GM21367 (cell line): ENCODE results near the gene TMEM44.
"Not testable (repeated sequence)": the region's sequence is repeated elsewhere in the genome, so short reads cannot be mapped to it uniquely, and the experiment has no call there.

Source experiments
- ATAC-seq: cut with Tn5 transposase; IDR thresholded peaks from one replicate; pipeline ENCODE4 v1.9.1; 2021; ENCODE audit not compliant: unreplicated experiment

Gene TMEM44

GRCh38 chr3:194612221-194612620 lies 21.0 kb downstream of the TMEM44 start:
- ATAC-seq: no peak

DNA sequence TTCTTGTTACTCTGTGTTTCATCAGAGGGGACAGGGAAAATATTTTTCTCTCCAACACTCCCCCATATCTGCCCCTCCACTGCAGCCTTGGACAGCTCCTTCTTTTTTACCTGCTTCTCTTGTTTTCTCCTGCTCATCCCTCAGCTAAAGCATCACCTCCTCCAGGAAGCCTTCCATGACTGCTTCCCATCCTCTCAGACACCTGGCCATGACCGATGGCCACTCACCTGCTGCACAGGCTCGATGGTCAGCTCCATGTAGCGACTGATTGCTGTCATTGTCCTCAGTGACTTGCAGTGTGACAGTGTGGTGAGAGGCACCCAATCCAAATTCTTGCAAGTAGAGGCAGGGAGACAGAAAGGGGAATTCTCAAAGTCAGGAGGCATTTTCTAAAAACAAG lies 22.5 kb downstream of the TMEM44 start:
- ATAC-seq: no peak

GRCh38 chr3:194609601-194610000 lies 23.6 kb downstream of the TMEM44 start:
- ATAC-seq: no peak

- no peak for ATAC-seq
Measured at GRCh38 chr3:194608981-194609380, 24.2 kb downstream of the TMEM44 start.

GRCh38 chr3:194607592-194608389 lies 25.4 kb downstream of the TMEM44 start:
- no peak for ATAC-seq

DNA sequence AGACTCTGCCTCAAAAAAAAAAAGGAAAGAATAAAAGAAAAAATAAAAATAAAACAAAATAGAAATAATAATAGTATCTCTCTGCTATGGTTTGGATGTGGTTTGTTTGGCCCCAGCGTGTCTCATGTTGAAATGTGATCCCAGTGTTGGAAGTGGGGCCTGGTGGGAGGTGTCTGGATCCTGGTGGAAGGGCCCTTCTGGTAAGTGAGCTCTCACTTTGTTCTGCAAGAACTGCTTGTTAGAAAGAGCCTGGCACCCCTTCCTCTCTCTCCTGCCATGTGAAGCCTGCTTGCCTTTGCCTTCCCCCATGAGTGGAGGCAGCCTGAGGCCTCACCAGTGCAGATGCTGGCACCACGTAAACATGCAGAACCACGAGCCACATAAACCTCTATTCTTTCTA lies 26.3 kb downstream of the TMEM44 start:
- ATAC-seq: no peak

DNA sequence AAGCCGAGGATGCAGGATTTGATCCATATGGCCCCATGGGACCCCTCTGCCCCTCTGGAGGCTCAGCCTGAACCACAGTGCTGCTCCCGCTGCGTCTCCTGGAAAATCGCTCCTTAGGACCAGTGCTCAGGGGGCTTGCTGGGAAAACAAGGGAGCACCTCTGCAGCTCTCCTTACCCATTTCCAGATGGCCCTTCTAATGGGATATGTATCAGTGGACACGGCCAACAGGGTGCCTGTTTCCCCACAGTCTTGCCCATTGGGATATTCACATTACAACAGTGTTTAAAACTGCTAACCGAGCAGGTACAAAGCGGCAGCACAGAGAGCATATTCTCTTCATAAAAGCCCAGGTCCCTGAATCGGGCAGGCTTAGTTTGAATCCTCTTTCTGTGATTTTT lies 27.1 kb downstream of the TMEM44 start:
- no peak for ATAC-seq

DNA sequence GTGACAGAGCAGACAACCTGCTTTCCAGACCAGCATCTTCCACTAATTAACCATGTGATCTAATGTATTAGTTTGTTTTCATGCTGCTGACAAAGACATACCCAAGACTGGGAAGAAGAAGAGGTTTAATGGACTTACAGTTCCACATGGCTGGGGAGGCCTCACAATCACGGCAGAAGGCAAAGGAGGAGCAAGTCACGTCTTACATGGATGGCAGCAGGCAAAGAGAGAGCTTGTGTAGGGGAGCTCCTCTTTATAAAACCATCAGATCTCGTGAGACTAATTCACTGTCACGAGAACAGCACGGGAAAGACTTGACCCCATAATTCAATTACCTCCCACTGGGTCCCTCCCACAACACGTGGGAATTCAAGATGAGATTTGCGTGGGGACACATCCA lies 27.9 kb downstream of the TMEM44 start:
- ATAC-seq: not testable (repeated sequence)

GRCh38 chr3:194604837-194605236 lies 28.4 kb downstream of the TMEM44 start:
- ATAC-seq: no peak

DNA sequence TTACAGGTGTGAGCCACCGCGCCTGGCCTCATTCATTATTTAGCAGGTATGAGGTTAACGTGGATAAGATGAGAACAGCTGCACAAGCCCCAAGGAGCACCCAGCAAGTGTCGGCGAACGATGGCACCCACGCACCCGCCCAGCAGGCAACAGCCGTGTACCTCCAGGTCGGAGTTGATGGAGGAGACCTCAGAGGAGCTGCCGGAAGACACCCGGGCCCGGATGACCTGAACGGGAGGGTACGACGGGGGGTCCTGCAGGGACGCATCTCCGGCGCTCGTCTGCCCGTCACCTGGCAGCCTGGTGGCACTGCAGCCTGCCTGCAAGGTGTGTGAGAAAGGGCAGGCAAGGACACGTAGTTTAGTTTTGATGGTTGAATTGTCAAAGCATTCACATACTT lies 29.1 kb downstream of the TMEM44 start:
- ATAC-seq: no peak

GRCh38 chr3:194602669-194603171 lies 30.5 kb downstream of the TMEM44 start:
- ATAC-seq: no peak

DNA sequence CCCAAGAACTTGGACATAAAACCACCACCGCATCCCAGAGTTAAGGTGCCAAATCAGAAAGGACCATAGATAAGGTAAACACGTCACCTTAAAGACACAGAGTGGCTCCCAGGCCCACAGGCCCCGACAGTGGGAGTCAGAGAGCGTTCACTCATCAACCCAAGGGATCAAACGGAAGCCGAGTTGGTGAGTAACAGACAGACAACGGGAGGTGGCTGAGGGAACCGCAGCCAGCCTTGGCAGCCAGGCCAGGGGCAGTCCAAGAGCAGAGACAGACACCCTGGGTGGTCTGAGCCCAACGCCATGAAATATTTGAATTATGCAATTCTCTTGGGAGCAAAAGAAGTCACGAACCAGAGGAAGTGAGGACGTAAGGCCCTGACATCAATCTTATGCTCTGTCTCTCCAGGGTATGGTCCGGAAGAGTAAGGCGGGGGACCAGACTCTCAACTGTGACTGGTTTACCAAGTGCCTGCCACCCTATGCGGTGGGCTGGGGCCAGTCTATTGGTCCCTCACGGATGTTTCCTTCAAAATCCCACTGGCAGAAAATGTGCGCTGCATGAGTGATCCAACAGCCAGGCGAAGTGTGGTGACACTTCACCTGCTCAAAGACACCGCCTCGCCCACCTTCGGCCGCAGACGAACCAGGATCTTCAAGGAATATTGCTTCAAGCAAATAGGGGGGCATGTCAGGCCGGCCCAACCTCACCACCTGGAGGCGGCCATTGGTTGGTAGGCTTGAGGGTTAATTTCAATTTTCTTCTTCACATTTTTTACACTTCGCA lies 34.3 kb downstream of the TMEM44 start:
- no peak for ATAC-seq

DNA sequence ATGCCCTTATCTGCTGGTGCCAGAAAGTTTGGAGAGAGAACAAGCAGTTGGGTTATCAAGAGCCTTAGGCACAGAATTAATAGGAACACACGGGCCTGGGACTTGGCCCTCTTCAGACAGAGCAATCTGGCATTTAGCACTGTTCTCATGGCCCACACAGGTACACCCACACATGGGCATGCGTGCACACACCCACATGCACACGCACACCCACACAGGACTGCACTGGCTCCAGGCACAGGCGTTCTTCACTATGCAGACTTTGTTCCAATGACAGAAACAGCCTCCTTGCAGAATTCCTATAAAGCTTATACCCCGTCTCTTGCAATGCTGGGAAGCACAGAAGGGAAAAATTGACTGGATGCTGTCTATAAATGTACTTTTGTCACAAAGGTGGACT lies 36.3 kb downstream of the TMEM44 start:
- no peak for ATAC-seq

GRCh38 chr3:194592798-194593752 lies 40.1 kb downstream of the TMEM44 start:
- peak; percentile 41 for ATAC-seq

- ATAC-seq: no peak
Measured at GRCh38 chr3:194588741-194589140, 44.5 kb downstream of the TMEM44 start.

GRCh38 chr3:194588236-194588635 lies 45.0 kb downstream of the TMEM44 start:
- no peak for ATAC-seq

- no peak for ATAC-seq
Measured at GRCh38 chr3:194587438-194587931, 45.7 kb downstream of the TMEM44 start.

GRCh38 chr3:194586836-194587235 lies 46.4 kb downstream of the TMEM44 start:
- ATAC-seq: no peak

DNA sequence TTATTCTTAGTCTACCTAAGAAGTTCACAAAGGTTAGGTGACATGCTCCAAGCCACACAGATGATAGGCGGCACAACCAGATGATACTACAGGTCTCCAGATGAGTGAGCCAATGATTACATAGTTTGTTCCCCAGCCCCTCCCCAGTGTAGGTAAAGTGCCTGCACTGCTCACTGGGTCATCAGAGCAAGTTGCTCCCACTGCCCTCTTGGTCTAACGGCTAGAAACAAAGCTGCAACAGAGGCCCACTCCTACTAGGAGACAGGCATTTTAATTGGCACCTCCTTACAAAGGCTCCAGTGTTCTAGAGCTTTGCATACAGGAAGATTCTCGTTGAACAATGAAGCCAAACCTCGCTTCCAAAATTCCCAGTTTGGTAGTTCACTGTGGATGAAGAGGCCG lies 47.3 kb downstream of the TMEM44 start:
- ATAC-seq: no peak

GRCh38 chr3:194584866-194585265 lies 48.4 kb downstream of the TMEM44 start:
- ATAC-seq: no peak

GRCh38 chr3:194584320-194584776 lies 48.9 kb downstream of the TMEM44 start:
- ATAC-seq: no peak
